Tibial nerve (tissue), 4 donors: Measurements from ENCODE around the gene CACNA2D2.
A peak's percentile ranks its signal among the peaks of the same experiment; 100 is the strongest.

Experiments used
- EP300 ChIP-seq, 2 donors: sonication (generic); formaldehyde crosslinking; IDR thresholded peaks; one replicate each; pipeline ENCODE4 v1.6.1; 2017; ENCODE audit warnings: antibody characterized with exemption in 2 of 2, mild to moderate bottlenecking in 1 of 2
- POLR2A ChIP-seq, 2 donors: fragments of 450-650 bp; IDR thresholded peaks; one replicate each; pipeline ENCODE4 v1.6.1; 2017; ENCODE audit warnings: antibody characterized with exemption in 2 of 2, mild to moderate bottlenecking in 2 of 2, moderate library complexity in 2 of 2
- TF ChIP-seq, protein P1 (sequence below), 5 experiments: fragments of 200-600 bp in 3 of 5; fragments of 450-650 bp in 2 of 5; sonication (generic) in 3 of 5; IDR thresholded peaks; one replicate each; pipeline ENCODE4 v1.5.1; 2016 to 2019; ENCODE audit warnings: antibody characterized with exemption in 5 of 5, mild to moderate bottlenecking in 3 of 5, moderate library complexity in 2 of 5

DNA sequence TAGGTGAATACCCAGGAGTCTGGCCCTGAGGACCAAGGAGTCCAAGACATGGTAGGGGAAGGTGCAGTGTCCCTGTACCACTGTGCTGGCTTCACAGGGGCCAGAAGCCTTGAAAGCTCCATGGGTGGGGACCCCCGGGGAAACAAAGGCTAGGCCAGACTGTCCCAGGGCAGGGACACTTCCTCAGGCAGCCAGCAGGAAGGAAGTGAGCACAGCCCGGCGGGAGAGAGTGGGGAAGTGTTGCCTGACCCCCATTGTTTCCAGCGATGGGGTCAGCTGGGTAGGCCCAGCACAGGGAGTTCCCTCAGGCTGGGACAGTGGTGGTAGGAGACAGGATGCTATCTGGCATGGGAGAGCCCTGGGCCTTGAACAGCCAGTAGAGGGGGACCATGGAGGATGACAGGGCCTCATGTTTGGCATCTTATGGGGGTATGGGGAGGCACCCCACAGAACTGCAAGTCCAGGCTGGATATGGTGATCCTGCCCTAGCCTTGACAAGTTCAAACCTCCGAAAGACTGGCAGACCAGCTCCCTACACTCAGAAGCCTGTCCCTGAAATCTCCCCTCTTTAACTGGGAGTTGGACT lies 179.7 kb downstream of the CACNA2D2 start:
- TF ChIP-seq, protein P1, sequence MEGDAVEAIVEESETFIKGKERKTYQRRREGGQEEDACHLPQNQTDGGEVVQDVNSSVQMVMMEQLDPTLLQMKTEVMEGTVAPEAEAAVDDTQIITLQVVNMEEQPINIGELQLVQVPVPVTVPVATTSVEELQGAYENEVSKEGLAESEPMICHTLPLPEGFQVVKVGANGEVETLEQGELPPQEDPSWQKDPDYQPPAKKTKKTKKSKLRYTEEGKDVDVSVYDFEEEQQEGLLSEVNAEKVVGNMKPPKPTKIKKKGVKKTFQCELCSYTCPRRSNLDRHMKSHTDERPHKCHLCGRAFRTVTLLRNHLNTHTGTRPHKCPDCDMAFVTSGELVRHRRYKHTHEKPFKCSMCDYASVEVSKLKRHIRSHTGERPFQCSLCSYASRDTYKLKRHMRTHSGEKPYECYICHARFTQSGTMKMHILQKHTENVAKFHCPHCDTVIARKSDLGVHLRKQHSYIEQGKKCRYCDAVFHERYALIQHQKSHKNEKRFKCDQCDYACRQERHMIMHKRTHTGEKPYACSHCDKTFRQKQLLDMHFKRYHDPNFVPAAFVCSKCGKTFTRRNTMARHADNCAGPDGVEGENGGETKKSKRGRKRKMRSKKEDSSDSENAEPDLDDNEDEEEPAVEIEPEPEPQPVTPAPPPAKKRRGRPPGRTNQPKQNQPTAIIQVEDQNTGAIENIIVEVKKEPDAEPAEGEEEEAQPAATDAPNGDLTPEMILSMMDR (IDR thresholded peaks at IDR 0.05), result peak in 2 of 5 experiments; percentile 8 to 31
- TF ChIP-seq POLR2A (IDR thresholded peaks at IDR 0.05) (no peak), EP300 (IDR thresholded peaks at IDR 0.05) (peak in 1 of 2 donors; percentile 53)
